ENCODE data around the gene NR2F1.

Gene NR2F1

GRCh38 chr5:93572101-93572607 is 10.9 kb upstream of the NR2F1 start:
- Histone ChIP-seq H3K36me3 (ENCODE audit: insufficient read depth) (no peaks in the 10 kb centered on the region), H2AFZ (ENCODE audit: low read depth) (no peak overlapping the region), H4K20me1 (ENCODE audit: insufficient read depth) (no peaks in the 10 kb centered on the region), H3K9ac (no peak overlapping the region), H3K27ac (no peak overlapping the region), H3K4me1 (ENCODE audit: low read depth, poor library complexity, severe bottlenecking) (no peaks in the 10 kb centered on the region), H3K4me2 (no peak overlapping the region), H3K79me2 (ENCODE audit: insufficient read depth, low read depth) (no peaks in the 10 kb centered on the region), H3K27me3 (ENCODE audit: insufficient read depth, low read depth) (no peaks in the 10 kb centered on the region), H3K4me3 (IDR thresholded peaks at IDR 0.05; ENCODE audit: insufficient read depth, low read depth, low read length) (no peak overlapping the region)
- TF ChIP-seq CTCF (conservative IDR thresholded peaks at IDR 0.05; ENCODE audit: low read depth, low read length), result no peak

DNA sequence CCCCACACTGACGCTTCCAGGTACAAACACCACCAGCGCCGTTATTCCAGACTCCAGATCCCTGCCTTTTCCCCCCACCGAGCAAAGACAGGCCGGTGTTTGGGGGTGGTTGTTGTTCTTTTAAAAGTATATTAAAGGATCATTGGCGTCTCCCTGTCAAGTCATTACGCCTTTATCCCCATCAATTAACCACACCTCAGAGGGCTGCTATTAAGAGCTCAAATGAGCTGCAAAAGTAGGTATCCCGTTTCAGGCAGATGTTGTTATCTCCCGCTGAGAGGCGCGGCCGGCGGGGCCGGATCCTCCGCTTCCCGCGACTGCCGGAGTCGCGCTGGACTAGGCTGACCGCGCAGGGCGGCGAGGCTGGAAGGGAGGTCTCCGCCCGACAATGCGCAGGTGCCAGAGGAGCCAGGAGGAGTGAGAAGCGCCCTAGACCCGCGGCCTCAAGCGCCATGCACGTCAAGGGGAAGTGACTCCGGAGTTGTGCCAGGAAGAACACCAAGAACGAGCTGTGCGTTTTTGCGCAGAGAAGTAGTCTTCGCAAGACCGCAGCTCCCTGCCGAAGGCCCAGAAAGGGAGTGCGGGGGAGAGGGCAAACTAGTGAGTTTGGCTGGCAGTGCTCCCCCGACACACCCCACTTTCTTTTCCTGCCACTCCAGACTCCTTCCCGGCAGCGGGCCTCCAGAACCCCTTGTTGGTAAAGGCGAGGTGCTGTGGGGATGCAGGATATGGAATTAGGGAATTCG is 10.2 kb upstream of the NR2F1 start:
- Histone ChIP-seq H3K9ac (no peak overlapping the region), H3K27ac (no peak overlapping the region), H3K4me2 (no peak overlapping the region), H3K4me1 (ENCODE audit: low read depth, poor library complexity, severe bottlenecking) (no peaks in the 10 kb centered on the region), H3K79me2 (ENCODE audit: insufficient read depth, low read depth) (no peaks in the 10 kb centered on the region), H4K20me1 (ENCODE audit: insufficient read depth) (no peaks in the 10 kb centered on the region), H2AFZ (ENCODE audit: low read depth) (no peak overlapping the region), H3K27me3 (ENCODE audit: insufficient read depth, low read depth) (no peaks in the 10 kb centered on the region), H3K36me3 (ENCODE audit: insufficient read depth) (no peaks in the 10 kb centered on the region), H3K4me3 (IDR thresholded peaks at IDR 0.05; ENCODE audit: insufficient read depth, low read depth, low read length) (no peak overlapping the region)
- TF ChIP-seq CTCF (conservative IDR thresholded peaks at IDR 0.05; ENCODE audit: low read depth, low read length), result no peak

- no peaks in the 10 kb centered on the region for H3K36me3 ChIP-seq (ENCODE audit: insufficient read depth)
- H2AFZ ChIP-seq (ENCODE audit: low read depth), result no peak overlapping the region
- H3K27me3 ChIP-seq (ENCODE audit: insufficient read depth, low read depth), result no peaks in the 10 kb centered on the region
- no peak overlapping the region for H3K27ac ChIP-seq
- H3K79me2 ChIP-seq (ENCODE audit: insufficient read depth, low read depth), result no peaks in the 10 kb centered on the region
- H4K20me1 ChIP-seq (ENCODE audit: insufficient read depth), result no peaks in the 10 kb centered on the region
- no peak overlapping the region for H3K4me3 ChIP-seq (IDR thresholded peaks at IDR 0.05; ENCODE audit: insufficient read depth, low read depth, low read length)
- no peak for TF ChIP-seq CTCF (conservative IDR thresholded peaks at IDR 0.05; ENCODE audit: low read depth, low read length)
- H3K4me1 ChIP-seq (ENCODE audit: low read depth, poor library complexity, severe bottlenecking), result no peaks in the 10 kb centered on the region
- H3K4me2 ChIP-seq, result no peak overlapping the region
- H3K9ac ChIP-seq, result no peak overlapping the region
Measured at GRCh38 chr5:93573354-93574351, 9.4 kb upstream of the NR2F1 start.

DNA sequence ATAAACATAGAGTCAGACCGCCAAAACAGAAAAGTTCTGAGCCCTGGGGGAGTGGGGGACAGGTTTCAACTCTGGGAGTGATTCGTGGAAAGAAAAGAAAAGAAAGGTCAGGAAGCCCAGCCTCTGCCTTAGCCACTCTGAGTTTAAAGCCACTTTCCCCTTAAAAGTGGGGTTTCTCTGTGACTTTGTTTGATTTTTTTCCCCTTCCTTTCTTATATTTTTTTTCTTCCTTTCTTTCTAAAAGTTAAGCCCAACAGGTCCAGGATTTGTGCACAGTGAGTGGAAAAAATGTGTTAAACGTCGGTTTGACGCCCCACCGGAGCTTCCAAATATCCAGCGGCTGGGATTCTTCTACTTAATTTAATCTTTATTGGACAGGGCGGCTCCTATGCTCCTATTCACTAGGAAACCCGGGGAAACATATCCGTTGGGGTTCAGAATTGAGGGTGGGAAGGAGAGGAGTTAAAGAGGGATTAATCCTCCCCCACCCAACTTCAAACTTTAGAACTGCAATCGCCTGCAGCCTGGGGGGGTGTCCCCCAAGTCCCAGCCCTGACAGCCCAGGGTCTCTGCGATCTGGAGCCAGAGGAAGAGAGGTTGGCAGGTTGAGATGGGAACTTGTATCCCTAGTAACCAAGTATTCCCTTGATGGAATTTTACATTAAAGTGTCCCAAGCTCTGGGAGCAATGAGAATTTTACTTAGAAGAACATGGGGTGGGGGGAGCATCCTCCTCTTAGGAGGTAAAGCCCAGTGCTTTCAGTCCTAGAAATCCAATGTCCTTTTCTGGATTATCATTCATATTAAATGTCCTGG is 8.3 kb upstream of the NR2F1 start:
- TF ChIP-seq CTCF (conservative IDR thresholded peaks at IDR 0.05; ENCODE audit: low read depth, low read length), result no peak
- no peak overlapping the region for H3K4me3 ChIP-seq (IDR thresholded peaks at IDR 0.05; ENCODE audit: insufficient read depth, low read depth, low read length)
- no peaks in the 10 kb centered on the region for H4K20me1 ChIP-seq (ENCODE audit: insufficient read depth)
- H3K79me2 ChIP-seq (ENCODE audit: insufficient read depth, low read depth), result no peaks in the 10 kb centered on the region
- no peak overlapping the region for H3K9ac ChIP-seq
- H3K4me2 ChIP-seq, result no peak overlapping the region
- no peak overlapping the region for H2AFZ ChIP-seq (ENCODE audit: low read depth)
- H3K27me3 ChIP-seq (ENCODE audit: insufficient read depth, low read depth), result no peaks in the 10 kb centered on the region
- no peaks in the 10 kb centered on the region for H3K36me3 ChIP-seq (ENCODE audit: insufficient read depth)
- no peak overlapping the region for H3K27ac ChIP-seq
- no peaks in the 10 kb centered on the region for H3K4me1 ChIP-seq (ENCODE audit: low read depth, poor library complexity, severe bottlenecking)
